ENCODE measurements around the gene SYNGR2. TPM values are rescaled to one million over a fixed set of nuclear protein-coding genes. Genes with fewer than 3 reads are reported as not detected.
A peak's percentile ranks its signal among the peaks of the same experiment; 100 is the strongest.

Gene SYNGR2
- total and polyA plus RNA-seq, 9 of the 15 experiments (the other 6 are each of a cell fraction or from before 2014, with no cell fraction given), result 1.4 to 173 (median 87.8) TPM

DNA sequence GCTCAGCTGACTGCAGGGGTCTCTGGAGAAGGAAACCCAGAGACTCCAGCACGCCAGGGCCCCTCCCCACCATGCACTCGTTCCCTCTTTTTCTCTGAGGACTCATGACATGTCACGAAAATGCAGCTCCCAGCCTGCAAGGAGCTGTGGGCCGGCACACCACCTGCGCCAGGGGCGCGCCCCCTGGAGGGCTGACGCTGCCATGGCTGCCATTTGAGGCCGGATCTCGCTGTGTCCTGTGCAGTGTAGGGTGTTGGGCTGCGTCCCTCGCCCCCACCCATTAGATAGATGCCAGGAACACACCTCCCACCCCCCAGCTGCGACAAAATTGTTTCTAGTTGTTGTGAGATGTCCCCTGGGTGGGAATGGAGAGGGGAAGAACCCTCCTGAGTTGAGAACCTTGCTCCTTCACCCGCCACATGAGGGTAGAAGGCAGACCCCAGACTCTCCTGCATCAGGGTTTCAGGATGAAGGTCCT lies 8.2 kb downstream of the SYNGR2 start (continued):
- TF ChIP-seq, protein P1, sequence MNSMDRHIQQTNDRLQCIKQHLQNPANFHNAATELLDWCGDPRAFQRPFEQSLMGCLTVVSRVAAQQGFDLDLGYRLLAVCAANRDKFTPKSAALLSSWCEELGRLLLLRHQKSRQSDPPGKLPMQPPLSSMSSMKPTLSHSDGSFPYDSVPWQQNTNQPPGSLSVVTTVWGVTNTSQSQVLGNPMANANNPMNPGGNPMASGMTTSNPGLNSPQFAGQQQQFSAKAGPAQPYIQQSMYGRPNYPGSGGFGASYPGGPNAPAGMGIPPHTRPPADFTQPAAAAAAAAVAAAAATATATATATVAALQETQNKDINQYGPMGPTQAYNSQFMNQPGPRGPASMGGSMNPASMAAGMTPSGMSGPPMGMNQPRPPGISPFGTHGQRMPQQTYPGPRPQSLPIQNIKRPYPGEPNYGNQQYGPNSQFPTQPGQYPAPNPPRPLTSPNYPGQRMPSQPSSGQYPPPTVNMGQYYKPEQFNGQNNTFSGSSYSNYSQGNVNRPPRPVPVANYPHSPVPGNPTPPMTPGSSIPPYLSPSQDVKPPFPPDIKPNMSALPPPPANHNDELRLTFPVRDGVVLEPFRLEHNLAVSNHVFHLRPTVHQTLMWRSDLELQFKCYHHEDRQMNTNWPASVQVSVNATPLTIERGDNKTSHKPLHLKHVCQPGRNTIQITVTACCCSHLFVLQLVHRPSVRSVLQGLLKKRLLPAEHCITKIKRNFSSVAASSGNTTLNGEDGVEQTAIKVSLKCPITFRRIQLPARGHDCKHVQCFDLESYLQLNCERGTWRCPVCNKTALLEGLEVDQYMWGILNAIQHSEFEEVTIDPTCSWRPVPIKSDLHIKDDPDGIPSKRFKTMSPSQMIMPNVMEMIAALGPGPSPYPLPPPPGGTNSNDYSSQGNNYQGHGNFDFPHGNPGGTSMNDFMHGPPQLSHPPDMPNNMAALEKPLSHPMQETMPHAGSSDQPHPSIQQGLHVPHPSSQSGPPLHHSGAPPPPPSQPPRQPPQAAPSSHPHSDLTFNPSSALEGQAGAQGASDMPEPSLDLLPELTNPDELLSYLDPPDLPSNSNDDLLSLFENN (IDR thresholded peaks at IDR 0.05; ENCODE audit: low read depth in 2 of 2, low read length in 2 of 2), result 0 out of 4 replicates have a peak, but pooled peaks of 1 of the 2 experiments have one; percentile 20
- TF ChIP-seq XRCC3 (IDR thresholded peaks at IDR 0.05), result no peak
- peak; percentile 41; the same call in 1 of the 2 replicates for TF ChIP-seq ZBTB7A (IDR thresholded peaks at IDR 0.05; ENCODE audit: borderline replicate concordance, control insufficient read depth, low read depth, low read length)
- TF ChIP-seq ZEB2 (IDR thresholded peaks at IDR 0.05), result no peak
- no peak for TF ChIP-seq CHD4 (IDR thresholded peaks at IDR 0.05; ENCODE audit: insufficient read depth, insufficient replicate concordance, low read depth, low read length, poor library complexity, severe bottlenecking)
- TF ChIP-seq IFI16 (CRISPR knock-in tag; IDR thresholded peaks at IDR 0.05), result no peak
- no peak for TF ChIP-seq ELF1 (tag; IDR thresholded peaks at IDR 0.05)
- no peak for TF ChIP-seq MEF2A (IDR thresholded peaks at IDR 0.05; ENCODE audit: control insufficient read depth, low read depth, low read length)
- TF ChIP-seq ZNF41 (CRISPR knock-in tag; conservative IDR thresholded peaks at IDR 0.05), result no peak
- TF ChIP-seq DPF2 (IDR thresholded peaks at IDR 0.05), result no peak
- TF ChIP-seq, protein P2, sequence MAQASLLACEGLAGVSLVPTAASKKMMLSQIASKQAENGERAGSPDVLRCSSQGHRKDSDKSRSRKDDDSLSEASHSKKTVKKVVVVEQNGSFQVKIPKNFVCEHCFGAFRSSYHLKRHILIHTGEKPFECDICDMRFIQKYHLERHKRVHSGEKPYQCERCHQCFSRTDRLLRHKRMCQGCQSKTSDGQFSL (CRISPR knock-in tag; IDR thresholded peaks at IDR 0.05), result 0 out of 2 replicates have a peak, but pooled peaks have one; percentile 37
- TF ChIP-seq, protein P2 (tag; IDR thresholded peaks at IDR 0.05), result no peak

Measured in K562 (cell line).